GM18498 (cell line): ENCODE measurements around the gene NFXL1.

ENCODE experiments used
- ATAC-seq: cut with Tn5 transposase; IDR thresholded peaks from one replicate; pipeline ENCODE4 v1.9.1; 2021; ENCODE audit warnings: mild to moderate bottlenecking, moderate library complexity; ENCODE audit not compliant: unreplicated experiment

NFXL1 gene

GRCh38 chr4:47836641-47837093 lies 77.7 kb downstream of the NFXL1 start:
- ATAC-seq = peak; percentile 79

DNA sequence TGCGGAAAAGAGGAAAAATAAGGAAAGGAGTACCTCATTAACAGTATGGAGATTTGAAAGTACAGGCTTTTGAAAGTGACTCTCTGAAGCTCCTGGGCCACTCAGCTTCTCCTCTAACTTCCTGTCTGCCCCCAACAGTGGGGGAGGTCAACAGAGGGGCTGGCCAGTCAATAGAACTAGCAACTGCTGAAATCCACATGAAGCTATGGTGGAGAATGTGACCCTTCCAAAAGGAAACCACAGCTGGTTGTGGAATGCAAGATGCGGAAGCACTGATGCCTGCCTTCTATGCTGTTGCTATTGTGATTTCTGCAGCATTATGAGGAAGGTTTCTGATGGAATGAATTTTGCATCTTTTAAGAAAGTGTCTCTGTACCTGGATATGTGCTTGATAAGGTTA lies 78.9 kb downstream of the NFXL1 start:
- no peak for ATAC-seq

DNA sequence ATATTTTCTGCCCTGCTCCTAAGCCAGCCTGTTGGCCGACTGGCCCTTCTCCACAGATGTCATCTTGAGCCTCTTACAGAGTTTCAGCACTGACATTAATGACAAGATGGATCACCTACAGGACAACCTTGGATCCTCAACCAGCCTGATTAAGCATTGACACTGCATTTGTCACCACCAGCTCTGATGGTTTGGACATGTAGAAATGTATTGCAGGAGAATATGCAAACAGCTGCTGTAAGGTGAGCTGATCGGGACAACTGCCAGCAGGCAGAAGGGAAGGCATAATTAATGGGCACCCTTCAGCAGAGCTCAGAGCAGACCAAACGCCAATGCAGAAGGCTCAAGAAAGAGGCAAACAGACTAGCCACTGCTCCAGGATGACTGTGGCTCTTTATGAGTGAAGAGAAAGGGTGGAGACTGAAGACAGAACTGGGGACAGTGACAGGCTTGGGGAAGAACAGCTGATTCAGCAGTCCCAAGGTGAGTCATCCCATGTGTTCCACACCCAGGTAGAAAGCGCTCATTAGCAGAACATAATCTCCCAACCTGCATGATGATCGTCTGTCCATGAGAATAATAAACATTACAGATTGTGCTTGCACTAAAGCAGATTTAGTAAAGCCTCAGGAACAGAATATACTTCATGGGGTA lies 83.2 kb downstream of the NFXL1 start:
- no peak for ATAC-seq

GRCh38 chr4:47830265-47831025 lies 83.9 kb downstream of the NFXL1 start:
- ATAC-seq = no peak

DNA sequence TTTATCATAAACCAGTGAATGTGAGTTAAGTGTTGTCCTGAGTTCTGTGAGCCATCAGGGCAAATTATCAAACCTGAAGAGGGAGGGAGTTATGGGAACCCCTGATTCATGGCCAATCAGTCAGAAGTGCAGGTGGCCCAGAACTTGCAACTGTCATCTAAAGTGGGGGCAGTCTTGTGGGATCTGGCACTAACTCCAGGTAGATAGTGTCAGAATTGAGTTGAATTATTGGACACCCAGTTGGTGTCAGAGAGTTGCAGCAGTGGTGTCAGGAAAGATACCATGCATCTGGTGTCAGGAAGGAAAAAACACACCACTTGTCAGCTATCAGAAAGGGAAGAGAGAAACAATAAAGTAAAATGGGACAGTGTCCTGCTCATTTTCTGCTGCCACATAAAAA lies 84.9 kb downstream of the NFXL1 start:
- no peak for ATAC-seq

DNA sequence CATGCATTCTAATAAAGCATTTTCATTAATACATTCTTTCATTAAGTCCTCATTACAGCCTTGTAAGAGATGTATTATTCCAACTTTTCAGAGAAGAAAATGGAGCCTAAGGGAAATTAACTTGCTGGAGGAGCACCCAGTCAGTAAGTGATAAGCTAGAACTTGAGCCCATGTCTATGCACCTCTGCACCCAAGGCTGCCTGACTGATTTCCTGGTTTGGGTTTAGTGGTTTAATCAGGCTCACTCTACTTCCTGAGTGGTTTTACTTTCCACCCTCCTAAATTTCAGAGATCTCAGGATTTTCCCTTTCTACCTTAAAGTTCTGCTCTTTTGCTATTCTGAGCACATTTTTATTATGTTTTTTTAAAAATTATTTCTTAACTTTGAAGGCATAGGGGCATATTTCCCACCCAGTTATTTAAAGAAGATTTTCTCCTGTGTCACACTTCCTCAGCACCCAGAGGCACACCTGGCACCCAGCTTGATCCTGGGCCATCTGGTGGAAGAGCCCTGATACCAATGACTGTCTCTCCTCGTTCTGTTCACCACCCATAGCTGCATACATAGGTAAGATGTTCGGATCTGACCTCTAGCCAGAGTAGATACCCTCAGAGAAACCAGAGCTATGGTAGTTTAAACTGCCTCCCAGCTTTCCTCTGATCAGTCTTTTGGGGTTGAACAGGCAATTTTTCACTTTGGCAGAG lies 86.9 kb downstream of the NFXL1 start:
- no peak for ATAC-seq

GRCh38 chr4:47824840-47825239 lies 89.5 kb downstream of the NFXL1 start:
- ATAC-seq = no peak

- ATAC-seq = no peak
These were observed 95.2 kb downstream of the NFXL1 start for GRCh38 chr4:47819178-47819577.

DNA sequence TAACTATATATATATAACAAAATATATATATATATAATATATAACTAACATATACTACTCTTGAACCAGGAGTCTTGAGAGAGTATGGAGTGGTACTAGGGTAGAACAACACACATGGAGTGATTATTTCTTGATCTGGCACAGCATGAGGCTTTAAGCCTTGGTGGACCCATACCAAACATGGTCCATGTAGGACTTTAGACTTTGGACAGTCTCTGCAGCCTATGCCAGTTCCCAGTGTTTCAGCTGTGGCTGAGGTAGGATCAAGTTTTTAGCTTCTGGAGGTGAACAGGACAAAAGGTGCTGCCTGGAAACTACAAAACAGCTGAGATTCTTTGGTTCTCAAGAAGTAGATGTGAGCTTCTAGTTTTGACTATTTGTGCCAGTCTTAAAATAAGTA lies 97.1 kb downstream of the NFXL1 start:
- ATAC-seq = no peak

DNA sequence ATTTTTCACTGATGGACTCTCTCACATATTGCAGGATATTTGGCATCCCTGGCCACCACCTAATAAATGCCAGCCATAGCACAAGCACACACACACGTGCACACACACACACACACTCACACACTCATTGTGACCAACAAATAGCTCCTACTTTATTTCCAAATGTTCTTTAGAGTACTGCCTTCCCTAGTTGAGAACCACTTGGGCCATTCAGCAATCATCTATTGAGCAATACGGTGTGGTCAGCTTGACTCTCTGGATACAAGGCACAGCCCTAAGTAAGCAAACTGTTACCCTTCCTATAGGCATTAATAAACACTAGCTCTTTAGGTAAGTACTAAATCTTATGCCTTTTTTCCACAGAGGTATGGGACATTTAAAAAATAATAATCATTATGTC lies 97.6 kb downstream of the NFXL1 start:
- ATAC-seq = no peak

DNA sequence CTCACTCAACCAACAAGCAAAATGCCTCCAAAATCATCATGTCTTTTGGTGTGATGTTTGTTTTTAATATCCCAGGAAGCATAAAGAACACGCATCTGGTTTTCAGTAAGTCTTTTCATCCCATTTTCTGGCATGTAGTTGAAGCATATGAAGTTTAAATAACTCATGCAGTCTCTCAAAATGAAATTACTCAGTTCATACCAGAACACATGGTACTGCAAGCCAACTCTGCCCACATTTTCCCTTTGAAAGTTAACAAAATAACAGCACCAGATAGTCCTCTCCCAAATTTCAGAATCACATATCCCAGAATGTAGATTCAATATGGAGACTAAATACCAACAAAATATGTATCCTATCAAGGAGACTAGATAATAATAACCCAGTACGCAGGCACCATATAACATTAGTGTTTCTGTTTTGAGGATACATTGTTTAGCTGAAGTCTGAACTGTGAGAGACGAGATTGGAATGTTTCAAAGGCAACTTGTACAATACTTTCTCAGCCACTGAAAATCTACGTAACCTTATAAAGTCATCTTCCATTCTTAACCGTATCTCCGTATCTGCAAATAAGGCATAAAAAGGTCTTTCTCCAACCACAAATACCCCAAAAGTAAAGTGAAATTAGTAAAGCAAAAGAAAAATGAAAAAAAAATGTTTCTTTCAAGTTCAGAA lies 99.6 kb downstream of the NFXL1 start:
- no peak for ATAC-seq

DNA sequence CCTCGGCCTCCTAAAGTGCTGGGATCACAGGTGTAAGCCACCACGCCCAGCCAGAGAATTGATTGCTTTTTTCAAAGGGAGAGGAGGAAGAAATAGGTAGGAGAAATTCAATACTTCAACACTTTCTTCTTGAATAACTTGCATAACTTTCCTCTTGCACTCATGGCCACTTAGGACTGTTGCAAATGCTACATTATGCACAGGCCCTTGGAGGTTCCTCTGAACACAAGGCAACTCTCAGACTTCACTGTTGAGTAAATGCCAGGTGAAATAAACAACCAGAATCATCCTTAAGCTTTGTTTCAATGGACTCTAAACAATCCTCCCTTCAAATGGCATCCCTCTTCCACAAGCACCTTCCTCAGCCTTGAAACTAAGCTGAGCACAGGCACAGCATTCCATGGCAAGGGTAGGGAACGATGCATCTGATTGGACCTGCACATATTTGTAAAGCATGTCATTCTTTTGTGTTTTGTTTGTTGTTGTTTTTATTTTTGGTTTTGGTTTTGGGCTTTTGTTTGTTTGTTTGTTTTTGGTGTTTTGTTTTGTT lies 104.7 kb downstream of the NFXL1 start:
- ATAC-seq = no peak

- ATAC-seq = no peak
These were observed 109.8 kb downstream of the NFXL1 start for GRCh38 chr4:47804598-47804997.

GRCh38 chr4:47801481-47802002 lies 112.8 kb downstream of the NFXL1 start:
- no peak for ATAC-seq

- ATAC-seq = no peak
These were observed 116.2 kb downstream of the NFXL1 start for GRCh38 chr4:47798165-47798564.
